Glutamatergic neuron (in vitro differentiated cells): ENCODE data around the gene PPP1R37. TPM values are rescaled to one million over a fixed set of nuclear protein-coding genes. Genes with fewer than 3 reads are reported as not detected.
"Not testable (repeated sequence)": the region's sequence is repeated elsewhere in the genome, so short reads cannot be mapped to it uniquely, and the experiment has no call there.

Experiments
- DNase-seq: peaks from one replicate; pipeline ENCODE4 v3.0.0; 2022
- H3K27ac Mint-ChIP-seq: one replicate; pipeline ENCODE4 v1.8.0; 2020; ENCODE audit warnings: mild to moderate bottlenecking, mixed read lengths, inconsistent platforms; ENCODE audit not compliant: unreplicated experiment
- H3K27me3 Mint-ChIP-seq: one replicate; pipeline ENCODE4 v1.8.0; 2020; ENCODE audit warnings: mild to moderate bottlenecking, moderate library complexity, mixed read lengths, inconsistent platforms; ENCODE audit not compliant: unreplicated experiment
- H3K36me3 Mint-ChIP-seq: one replicate; pipeline ENCODE4 v1.8.0; 2020; ENCODE audit warnings: mild to moderate bottlenecking, mixed read lengths, inconsistent platforms; ENCODE audit not compliant: unreplicated experiment
- H3K4me1 Mint-ChIP-seq: one replicate; pipeline ENCODE4 v1.8.0; 2020; ENCODE audit warnings: mild to moderate bottlenecking, low read depth, mixed read lengths, inconsistent platforms; ENCODE audit not compliant: unreplicated experiment
- H3K4me3 Mint-ChIP-seq: one replicate; pipeline ENCODE4 v1.8.0; 2020; ENCODE audit warnings: mild to moderate bottlenecking, mixed read lengths, inconsistent platforms; ENCODE audit not compliant: unreplicated experiment
- H3K9me3 Mint-ChIP-seq: one replicate; pipeline ENCODE4 v1.8.0; 2020; ENCODE audit warnings: mild to moderate bottlenecking, moderate library complexity, mixed read lengths, inconsistent platforms; ENCODE audit not compliant: unreplicated experiment
- CTCF ChIP-seq: fragments of 200-600 bp; sonication (generic); IDR thresholded peaks from one replicate; pipeline ENCODE4 v1.5.0; 2021; ENCODE audit not compliant: partially characterized antibody, unreplicated experiment
- total RNA-seq: library from RNA; stranded (reverse); fragmentation: NEBNext Ultra II Directional; extraction: Animal tissue kit (Norgen Biotek cat#: 25700); gene quantifications from one replicate; pipeline ENCODE4 v1.2.1, GENCODE V29; 2021; ENCODE audit not compliant: unreplicated experiment

Gene PPP1R37
- total RNA-seq, 1 donor from 2014 or later, result 49.5 TPM

GRCh38 chr19:45115809-45116615 is 23.0 kb downstream of the PPP1R37 start:
- Mint-ChIP-seq H3K4me3 (peak overlapping the region; percentile 57), H3K4me1 (peaks cover 44% of the 10 kb centered on the region), H3K9me3 (peaks cover 7% of the 10 kb centered on the region), H3K27ac (peak overlapping the region; percentile 85), H3K36me3 (no peaks in the 10 kb centered on the region), H3K27me3 (peaks cover 6% of the 10 kb centered on the region)
- TF ChIP-seq CTCF, result no peak
- peak; percentile 54 for DNase-seq

GRCh38 chr19:45117167-45117594 is 24.2 kb downstream of the PPP1R37 start:
- DNase-seq, result no peak
- Mint-ChIP-seq H3K27me3 (peaks cover 6% of the 10 kb centered on the region), H3K4me1 (peaks cover 49% of the 10 kb centered on the region), H3K4me3 (no peak overlapping the region), H3K9me3 (peaks cover 7% of the 10 kb centered on the region), H3K27ac (peak overlapping the region; percentile 85), H3K36me3 (no peaks in the 10 kb centered on the region)
- TF ChIP-seq CTCF, result no peak

GRCh38 chr19:45117671-45118070 is 24.7 kb downstream of the PPP1R37 start:
- H3K36me3 Mint-ChIP-seq, result no peaks in the 10 kb centered on the region
- peaks cover 10% of the 10 kb centered on the region for H3K9me3 Mint-ChIP-seq
- peak overlapping the region; percentile 75 for H3K27ac Mint-ChIP-seq
- H3K4me3 Mint-ChIP-seq, result no peak overlapping the region
- peaks cover 52% of the 10 kb centered on the region for H3K4me1 Mint-ChIP-seq
- H3K27me3 Mint-ChIP-seq, result peaks cover 6% of the 10 kb centered on the region
- DNase-seq, result no peak
- TF ChIP-seq CTCF, result no peak

- Mint-ChIP-seq H3K4me3 (no peak overlapping the region), H3K9me3 (peaks cover 12% of the 10 kb centered on the region), H3K4me1 (peaks cover 54% of the 10 kb centered on the region), H3K27me3 (peaks cover 6% of the 10 kb centered on the region), H3K27ac (peak overlapping the region; percentile 75), H3K36me3 (no peaks in the 10 kb centered on the region)
- no peak for DNase-seq
- TF ChIP-seq CTCF, result no peak
Measured at GRCh38 chr19:45118106-45118505, 25.1 kb downstream of the PPP1R37 start.

- H3K4me3 Mint-ChIP-seq, result peak overlapping the region; percentile 52
- peak overlapping the region; percentile 75 for H3K27ac Mint-ChIP-seq
Measured at GRCh38 chr19:45118591-45119355, 25.8 kb downstream of the PPP1R37 start.

More at GRCh38 chr19:45118591-45119355, 25.8 kb downstream of the PPP1R37 start:
- not testable (repeated sequence) for H3K36me3 Mint-ChIP-seq, H3K27me3 Mint-ChIP-seq, DNase-seq
- Mint-ChIP-seq H3K9me3 (peaks cover 12% of the 10 kb centered on the region), H3K4me1 (peaks cover 54% of the 10 kb centered on the region)
